Prostate gland (tissue), 2 donors: ENCODE results near the gene VLDLR.

Experiments used
- POLR2A ChIP-seq: fragments of 450-650 bp; IDR thresholded peaks from one replicate; pipeline ENCODE4 v1.6.1; 2016; ENCODE audit warnings: antibody characterized with exemption, mild to moderate bottlenecking
- TF ChIP-seq, protein P1 (sequence below), 4 experiments: fragments of 200-600 bp in 2 of 4; fragments of 450-650 bp in 2 of 4; sonication (generic) in 2 of 4; IDR thresholded peaks; 1 replicate in 3 of 4; 2 replicates in 1 of 4; pipeline ENCODE4 v1.5.1; 2016 to 2019; ENCODE audit warnings: antibody characterized with exemption in 4 of 4, mild to moderate bottlenecking in 2 of 4, moderate library complexity in 2 of 4

DNA sequence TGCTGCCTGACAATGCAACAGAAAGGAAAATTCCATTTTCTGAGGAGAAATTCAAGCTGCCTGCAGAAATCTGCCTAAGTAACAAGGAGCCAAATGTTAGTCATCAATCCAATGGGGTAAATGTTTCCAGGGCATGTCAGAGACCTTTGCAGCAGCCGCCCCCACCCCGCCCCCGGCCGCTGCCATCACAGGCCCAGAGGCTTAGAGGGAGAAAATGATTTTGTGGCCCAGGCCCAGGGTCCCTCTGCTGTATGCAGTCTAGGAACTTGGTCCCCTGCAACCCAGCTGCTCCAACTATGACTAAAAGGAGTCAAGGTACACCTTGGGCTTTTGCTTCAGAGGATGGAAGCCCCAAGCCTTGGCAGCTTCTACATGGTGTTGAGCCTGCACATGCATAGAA lies 45.0 kb downstream of the VLDLR start:
- TF ChIP-seq, protein P1, sequence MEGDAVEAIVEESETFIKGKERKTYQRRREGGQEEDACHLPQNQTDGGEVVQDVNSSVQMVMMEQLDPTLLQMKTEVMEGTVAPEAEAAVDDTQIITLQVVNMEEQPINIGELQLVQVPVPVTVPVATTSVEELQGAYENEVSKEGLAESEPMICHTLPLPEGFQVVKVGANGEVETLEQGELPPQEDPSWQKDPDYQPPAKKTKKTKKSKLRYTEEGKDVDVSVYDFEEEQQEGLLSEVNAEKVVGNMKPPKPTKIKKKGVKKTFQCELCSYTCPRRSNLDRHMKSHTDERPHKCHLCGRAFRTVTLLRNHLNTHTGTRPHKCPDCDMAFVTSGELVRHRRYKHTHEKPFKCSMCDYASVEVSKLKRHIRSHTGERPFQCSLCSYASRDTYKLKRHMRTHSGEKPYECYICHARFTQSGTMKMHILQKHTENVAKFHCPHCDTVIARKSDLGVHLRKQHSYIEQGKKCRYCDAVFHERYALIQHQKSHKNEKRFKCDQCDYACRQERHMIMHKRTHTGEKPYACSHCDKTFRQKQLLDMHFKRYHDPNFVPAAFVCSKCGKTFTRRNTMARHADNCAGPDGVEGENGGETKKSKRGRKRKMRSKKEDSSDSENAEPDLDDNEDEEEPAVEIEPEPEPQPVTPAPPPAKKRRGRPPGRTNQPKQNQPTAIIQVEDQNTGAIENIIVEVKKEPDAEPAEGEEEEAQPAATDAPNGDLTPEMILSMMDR (IDR thresholded peaks at IDR 0.05), result no peak
- no peak for TF ChIP-seq POLR2A
